Hematopoietic multipotent progenitor cell (in vitro differentiated cells): ENCODE results near the gene DSE. TPM values are rescaled to one million over a fixed set of nuclear protein-coding genes. Genes with fewer than 3 reads are reported as not detected.
A peak's percentile ranks its signal among the peaks of the same experiment; 100 is the strongest.
"Not testable (repeated sequence)": the region's sequence is repeated elsewhere in the genome, so short reads cannot be mapped to it uniquely, and the experiment has no call there.

Experiments
- DNase-seq, 3 donors: peaks; one replicate each; pipeline ENCODE4 v3.0.0-alpha.2; 2011 to 2015; ENCODE audit warnings: low read depth in 2 of 3, low spot score in 2 of 3
- total RNA-seq: library from RNA; depleted of rRNA; stranded (reverse); fragments of >200 nt; gene quantifications from one replicate; pipeline ENCODE4 v1.2.3, GENCODE V29; 2012

DSE gene
- total RNA-seq, result 35.8 TPM

- DNase-seq, result peak; percentile 22 to 88 (median 82)
Observed at GRCh38 chr6:116370760-116371119, at the start of gene DSE. Gene DSE (plus strand): TSS chr6:116370947. CDS start chr6:116399251, 28,304 bp downstream.

GRCh38 chr6:116321933-116322332 lies 48.8 kb upstream of the DSE start:
- not testable (repeated sequence) for DNase-seq

- DNase-seq, result no peak
Observed at GRCh38 chr6:116323863-116324262, 46.9 kb upstream of the DSE start.

GRCh38 chr6:116325634-116326132 lies 45.1 kb upstream of the DSE start:
- not testable (repeated sequence) for DNase-seq

- DNase-seq, result no peak
Observed at GRCh38 chr6:116326181-116326671, 44.5 kb upstream of the DSE start.

GRCh38 chr6:116326996-116327395 lies 43.8 kb upstream of the DSE start:
- no peak for DNase-seq

- DNase-seq, result no peak
Observed at GRCh38 chr6:116327803-116328527, 42.8 kb upstream of the DSE start.

- no peak for DNase-seq
Observed at GRCh38 chr6:116328528-116328903, 42.2 kb upstream of the DSE start.

GRCh38 chr6:116329156-116329555 lies 41.6 kb upstream of the DSE start:
- DNase-seq, result no peak

- DNase-seq, result no peak
Observed at GRCh38 chr6:116330511-116330910, 40.2 kb upstream of the DSE start.

- DNase-seq, result no peak
Observed at GRCh38 chr6:116332096-116332495, 38.7 kb upstream of the DSE start.

- DNase-seq, result not testable (repeated sequence)
Observed at GRCh38 chr6:116334638-116335409, 35.9 kb upstream of the DSE start.

- DNase-seq, result no peak
Observed at GRCh38 chr6:116335612-116336215, 35.0 kb upstream of the DSE start.

- no peak for DNase-seq
Observed at GRCh38 chr6:116338943-116339342, 31.8 kb upstream of the DSE start.

- not testable (repeated sequence) for DNase-seq
Observed at GRCh38 chr6:116340625-116341024, 30.1 kb upstream of the DSE start.

GRCh38 chr6:116349216-116349615 lies 21.5 kb upstream of the DSE start:
- DNase-seq, result no peak

- no peak for DNase-seq
Observed at GRCh38 chr6:116351101-116351500, 19.6 kb upstream of the DSE start.

GRCh38 chr6:116352515-116353471 lies 18.0 kb upstream of the DSE start:
- DNase-seq, result no peak

GRCh38 chr6:116354236-116354635 lies 16.5 kb upstream of the DSE start:
- no peak for DNase-seq

GRCh38 chr6:116355796-116356195 lies 15.0 kb upstream of the DSE start:
- DNase-seq, result no peak
